Esophagus (tissue), 2 donors: ENCODE data around the gene NKX3-2. TPM values are rescaled to one million over a fixed set of nuclear protein-coding genes. Genes with fewer than 3 reads are reported as not detected.

Source experiments
- H3K27ac ChIP-seq, 2 donors: one replicate each; pipeline ENCODE4 v1.5.1; 2013; ENCODE audit warnings: low read depth in 2 of 2, mild to moderate bottlenecking in 2 of 2, inconsistent platforms in 1 of 2, low read length in 1 of 2, moderate library complexity in 1 of 2
- H3K27me3 ChIP-seq, 2 donors: one replicate each; pipeline ENCODE4 v1.6.1; 2013; ENCODE audit warnings: low read length in 2 of 2, control low read depth in 1 of 2, mild to moderate bottlenecking in 1 of 2; ENCODE audit not compliant: insufficient read depth in 2 of 2, control insufficient read depth in 1 of 2
- H3K36me3 ChIP-seq, 2 donors: one replicate each; pipeline ENCODE4 v1.6.1; 2013; ENCODE audit warnings: low read length in 1 of 2; ENCODE audit not compliant: control insufficient read depth in 2 of 2, insufficient read depth in 2 of 2
- H3K4me1 ChIP-seq, 2 donors: one replicate each; pipeline ENCODE4 v1.6.1; 2013; ENCODE audit warnings: low read length in 1 of 2; ENCODE audit not compliant: control insufficient read depth in 2 of 2, insufficient read depth in 2 of 2
- H3K4me3 ChIP-seq, 2 donors: one replicate each; pipeline ENCODE4 v1.5.1; 2013; ENCODE audit warnings: low read length in 2 of 2, mild to moderate bottlenecking in 2 of 2, low read depth in 1 of 2, moderate library complexity in 1 of 2
- H3K9me3 ChIP-seq, 2 donors: one replicate each; pipeline ENCODE4 v1.6.1; 2013; ENCODE audit warnings: mild to moderate bottlenecking in 2 of 2, low read depth in 1 of 2, low read length in 1 of 2, moderate library complexity in 1 of 2; ENCODE audit not compliant: control insufficient read depth in 2 of 2, insufficient read depth in 1 of 2
- WGBS, 2 donors: extraction: QIAGEN DNeasy Blood & Tissue Kit; methylation state at CpG; one replicate each; pipeline ENCODE4 v1.1.7; 2013; 5-methylcytosine and 5-hydroxymethylcytosine counted together
- polyA plus RNA-seq, 2 donors: library from polyadenylated mRNA; stranded (reverse); fragments of 200-250 nt; gene quantifications; one replicate each; pipeline ENCODE4 v1.2.3, GENCODE V29; 2013
- donor health status: healthy with polysubstance abuse.
- donor health status: Bipolar disorder and iron deficiency.

Gene NKX3-2
- under 1 TPM; 0.04 to 0.63 TPM for polyA plus RNA-seq

DNA sequence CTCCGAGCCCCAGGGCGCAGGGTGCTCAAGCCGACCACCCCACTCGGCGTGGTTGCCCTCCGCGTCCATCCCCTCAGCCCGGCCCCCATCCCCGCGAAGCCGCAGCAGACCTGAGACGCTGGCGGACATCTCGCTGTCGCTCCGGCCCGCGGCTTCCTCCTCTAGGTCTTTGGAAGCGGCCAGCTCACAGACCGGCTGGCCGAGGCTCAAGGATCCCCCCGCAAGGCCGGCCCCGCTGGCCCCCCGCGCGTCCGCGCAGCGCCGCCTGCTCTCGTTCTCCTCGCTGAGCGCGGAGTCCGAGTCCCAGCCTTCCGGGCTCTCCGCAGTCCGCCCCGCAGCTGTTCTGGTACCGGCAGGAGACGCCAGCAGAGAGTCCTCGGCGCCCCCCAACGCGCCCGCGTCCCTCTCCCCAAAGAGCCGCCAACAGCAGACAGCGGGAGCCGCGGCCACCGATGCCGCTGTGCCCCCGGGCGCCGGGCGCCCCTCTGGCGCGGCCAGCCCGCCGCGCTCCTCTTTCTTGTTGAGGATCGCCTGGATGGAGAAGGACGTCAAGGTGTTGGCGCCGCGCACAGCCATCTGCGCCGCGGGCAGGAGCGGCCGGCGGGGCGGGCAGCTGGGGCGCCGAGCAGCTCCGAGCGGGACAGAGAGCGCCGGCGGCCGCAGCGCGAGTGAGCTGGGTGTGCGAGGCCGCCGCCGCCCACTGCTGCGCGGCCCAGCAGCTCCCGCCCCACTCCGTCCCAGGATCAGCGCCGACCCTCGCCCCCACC is at the start of gene NKX3-2:
Gene NKX3-2, minus strand, starts transcription at position 670 of the 767 bp plus-strand sequence. Its CDS starts 94 bp downstream, at position 576.
- peaks cover 19 to 21% of the 10 kb centered on the region in 2 donors for H3K4me1 ChIP-seq
- no peaks in the 10 kb centered on the region for H3K36me3 ChIP-seq
- H3K27ac ChIP-seq = no peak within 1 kb of the TSS
- peaks cover 3 to 19% of the 10 kb centered on the region in 2 donors for H3K9me3 ChIP-seq
- WGBS, 2 donors = 3% methylated on average over 75 to 96 of the region's 96 CpGs
- peaks cover 0 to 44% of the 10 kb centered on the region in 2 donors for H3K27me3 ChIP-seq
- peak within 1 kb of the TSS; percentile 39 to 64 for H3K4me3 ChIP-seq

GRCh38 chr4:13592220-13592619 is 47.9 kb upstream of the NKX3-2 start:
- 88 to 91% methylated on average over 4 of the region's 4 CpGs for WGBS, 2 donors
- no peak overlapping the region for H3K27ac ChIP-seq

GRCh38 chr4:13590766-13591165 is 46.5 kb upstream of the NKX3-2 start:
- peaks cover 4% of the 10 kb centered on the region in 2 donors for H3K36me3 ChIP-seq
- no peak overlapping the region for H3K27ac ChIP-seq
- no peak overlapping the region for H3K4me3 ChIP-seq
- no peaks in the 10 kb centered on the region for H3K4me1 ChIP-seq
- WGBS, 2 donors = 81 to 88% methylated on average over 2 of the region's 2 CpGs
- no peaks in the 10 kb centered on the region for H3K27me3 ChIP-seq
- H3K9me3 ChIP-seq = no peaks in the 10 kb centered on the region

More at GRCh38 chr4:13592220-13592619, 47.9 kb upstream of the NKX3-2 start:
- no peaks in the 10 kb centered on the region for H3K9me3 ChIP-seq
- H3K4me1 ChIP-seq = no peaks in the 10 kb centered on the region
- no peaks in the 10 kb centered on the region for H3K27me3 ChIP-seq
- no peak overlapping the region for H3K4me3 ChIP-seq
- H3K36me3 ChIP-seq = peaks cover 4 to 10% of the 10 kb centered on the region in 2 donors

GRCh38 chr4:13588954-13589353 is 44.6 kb upstream of the NKX3-2 start:
- Histone ChIP-seq H3K27ac (no peak overlapping the region), H3K27me3 (no peaks in the 10 kb centered on the region), H3K36me3 (peaks cover 4 to 5% of the 10 kb centered on the region in 2 donors)

GRCh38 chr4:13584481-13584880 is 40.2 kb upstream of the NKX3-2 start:
- Histone ChIP-seq H3K27ac (no peak overlapping the region), H3K27me3 (no peaks in the 10 kb centered on the region), H3K36me3 (peaks cover 10 to 12% of the 10 kb centered on the region in 2 donors), H3K4me3 (no peak overlapping the region), H3K4me1 (no peaks in the 10 kb centered on the region), H3K9me3 (no peaks in the 10 kb centered on the region)
- whole genome bisulfite sequencing, 2 donors = 94 to 95% methylated on average over 5 of the region's 5 CpGs

More at GRCh38 chr4:13588954-13589353, 44.6 kb upstream of the NKX3-2 start:
- no peaks in the 10 kb centered on the region for H3K9me3 ChIP-seq
- H3K4me1 ChIP-seq = no peaks in the 10 kb centered on the region
- H3K4me3 ChIP-seq = no peak overlapping the region

DNA sequence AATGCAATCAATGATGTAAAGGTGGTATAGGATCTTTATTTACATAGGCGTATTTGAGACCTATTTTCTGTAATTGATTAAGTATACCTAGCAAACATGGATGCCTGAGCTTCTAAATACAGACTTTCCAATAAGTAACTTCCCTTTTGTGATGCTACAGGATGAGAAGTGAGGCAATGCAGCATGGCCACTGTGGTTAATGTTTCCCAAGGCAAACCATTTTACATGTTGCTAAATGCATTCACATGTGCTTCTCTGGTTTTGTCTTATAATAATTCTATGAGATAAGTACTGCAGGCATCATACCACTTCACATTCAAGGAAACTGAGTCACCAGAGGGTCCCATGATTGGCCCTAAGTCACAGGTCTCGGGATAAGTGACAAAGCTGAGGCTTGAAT is 35.7 kb upstream of the NKX3-2 start:
- no peaks in the 10 kb centered on the region for H3K9me3 ChIP-seq
- no peaks in the 10 kb centered on the region for H3K27me3 ChIP-seq
- no peaks in the 10 kb centered on the region for H3K4me1 ChIP-seq
- H3K36me3 ChIP-seq = peaks cover 19 to 21% of the 10 kb centered on the region in 2 donors
- no peak overlapping the region for H3K4me3 ChIP-seq
- no peak overlapping the region for H3K27ac ChIP-seq
- 94 to 96% methylated on average over 2 of the region's 2 CpGs for WGBS, 2 donors

- no peaks in the 10 kb centered on the region for H3K27me3 ChIP-seq
- no peaks in the 10 kb centered on the region for H3K4me1 ChIP-seq
- no peak overlapping the region for H3K27ac ChIP-seq
- no peak overlapping the region for H3K4me3 ChIP-seq
- H3K36me3 ChIP-seq = peaks cover 19 to 21% of the 10 kb centered on the region in 2 donors
- H3K9me3 ChIP-seq = no peaks in the 10 kb centered on the region
- 97 to 98% methylated on average over 3 of the region's 3 CpGs for WGBS, 2 donors
Observed at GRCh38 chr4:13577660-13578059, 33.4 kb upstream of the NKX3-2 start.

- no peak overlapping the region for H3K4me3 ChIP-seq
- peaks cover 17 to 24% of the 10 kb centered on the region in 2 donors for H3K36me3 ChIP-seq
- H3K4me1 ChIP-seq = no peaks in the 10 kb centered on the region
- no peaks in the 10 kb centered on the region for H3K9me3 ChIP-seq
- H3K27ac ChIP-seq = no peak overlapping the region
- H3K27me3 ChIP-seq = no peaks in the 10 kb centered on the region
- 88 to 96% methylated on average over 2 of the region's 2 CpGs for WGBS, 2 donors
Observed at GRCh38 chr4:13570916-13571315, 26.6 kb upstream of the NKX3-2 start.

GRCh38 chr4:13567125-13567524 is 22.8 kb upstream of the NKX3-2 start:
- Histone ChIP-seq H3K27me3 (no peaks in the 10 kb centered on the region), H3K4me3 (no peak overlapping the region), H3K27ac (no peak overlapping the region), H3K4me1 (no peaks in the 10 kb centered on the region), H3K9me3 (no peaks in the 10 kb centered on the region), H3K36me3 (peaks cover 14% of the 10 kb centered on the region in 2 donors)
- 96 to 97% methylated on average over 5 of the region's 5 CpGs for whole genome bisulfite sequencing, 2 donors

DNA sequence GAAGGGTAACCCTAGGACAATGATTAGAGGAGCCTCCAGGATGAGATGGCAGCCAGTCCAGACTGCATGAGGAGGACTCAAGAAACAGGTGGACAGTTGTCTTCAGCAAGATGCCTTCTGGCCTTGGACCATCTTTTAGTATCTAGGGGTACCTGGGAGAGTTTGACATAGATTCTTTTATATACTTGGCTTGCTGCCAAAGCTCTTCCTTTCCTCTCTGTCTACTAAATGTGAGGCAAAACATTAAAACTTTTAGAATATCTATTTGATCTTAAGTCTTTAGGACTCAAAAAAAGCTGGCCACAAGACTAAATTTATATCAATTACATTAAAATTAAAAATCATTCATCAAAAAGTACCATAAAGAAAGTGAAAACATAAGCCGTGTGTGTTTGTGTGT is 18.6 kb upstream of the NKX3-2 start:
- H3K4me3 ChIP-seq = no peak overlapping the region

More for the DNA sequence above, 18.6 kb upstream of the NKX3-2 start:
- H3K9me3 ChIP-seq = no peaks in the 10 kb centered on the region
- no peaks in the 10 kb centered on the region for H3K4me1 ChIP-seq
- H3K27ac ChIP-seq = no peak overlapping the region
- H3K36me3 ChIP-seq = peaks cover 4 to 5% of the 10 kb centered on the region in 2 donors
- WGBS, 2 donors = 88 to 91% methylated on average over 1 of the region's 1 CpG
- H3K27me3 ChIP-seq = no peaks in the 10 kb centered on the region
